ENCODE data around the gene TNNC2. TPM values are rescaled to one million over a fixed set of nuclear protein-coding genes. Genes with fewer than 3 reads are reported as not detected.

The TNNC2 gene
- total RNA-seq, 1 donor from 2014 or later = 1.2 TPM

DNA sequence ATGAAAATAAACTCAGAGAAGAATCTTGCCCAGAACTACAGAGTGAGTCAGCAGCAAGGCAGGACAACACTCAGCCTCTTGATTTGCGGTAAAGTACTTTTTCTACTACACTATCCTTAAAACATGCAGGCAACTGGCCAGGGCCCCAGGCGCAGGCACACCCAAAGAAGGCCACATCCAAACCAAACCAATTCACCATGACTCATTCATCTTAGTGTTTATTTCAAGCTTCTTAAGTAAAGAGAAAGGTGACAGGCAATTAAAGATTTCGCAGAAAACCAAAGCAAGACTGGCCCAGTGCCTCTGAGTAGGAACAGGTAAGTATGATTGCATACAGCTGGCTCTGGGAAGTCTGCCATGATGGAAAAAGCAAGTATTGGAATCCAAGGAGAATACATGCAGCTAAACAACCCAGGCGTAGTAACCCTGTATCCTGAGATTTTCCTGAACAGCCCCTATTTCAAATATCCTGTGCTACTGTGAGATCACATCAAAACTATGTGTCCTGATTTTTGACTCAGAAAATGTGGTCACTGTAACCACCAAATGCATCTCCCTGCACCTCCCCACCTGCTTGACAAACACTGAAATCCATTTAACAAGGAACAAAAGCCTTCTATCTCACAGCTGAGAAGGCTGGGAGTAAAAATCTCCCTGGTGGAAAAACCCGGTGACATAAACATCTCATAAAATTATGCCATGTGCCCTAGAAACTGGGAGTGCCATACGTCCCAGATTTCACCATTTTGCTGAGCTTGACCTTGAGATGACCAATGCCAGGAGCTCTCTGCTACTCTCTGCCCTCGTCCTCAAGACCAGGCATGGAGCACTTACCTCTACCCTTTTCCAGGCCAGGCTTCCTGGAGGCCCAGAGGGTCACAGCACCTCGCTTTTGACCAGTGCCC lies 47.8 kb downstream of the TNNC2 start:
- DNase-seq = peak; percentile 68

DNA sequence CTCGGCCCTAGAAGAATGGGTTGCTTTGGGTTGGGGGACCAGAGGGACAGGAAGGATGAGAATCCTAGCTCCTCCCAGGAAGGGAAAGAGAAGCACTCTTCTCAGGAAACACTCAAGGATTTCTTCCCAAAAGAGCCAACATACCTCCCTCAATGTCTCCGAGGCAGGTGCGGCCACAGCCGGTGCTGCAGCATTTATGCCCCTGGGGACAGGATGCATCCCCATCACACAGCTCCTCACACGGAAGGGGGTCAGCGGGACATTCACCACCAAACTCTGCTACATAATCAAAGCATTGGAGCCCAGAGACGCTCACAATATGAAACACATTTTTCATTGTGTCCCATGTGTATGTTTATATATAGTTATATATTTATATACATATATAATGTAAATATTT lies 50.2 kb downstream of the TNNC2 start:
- DNase-seq = no peak

DNA sequence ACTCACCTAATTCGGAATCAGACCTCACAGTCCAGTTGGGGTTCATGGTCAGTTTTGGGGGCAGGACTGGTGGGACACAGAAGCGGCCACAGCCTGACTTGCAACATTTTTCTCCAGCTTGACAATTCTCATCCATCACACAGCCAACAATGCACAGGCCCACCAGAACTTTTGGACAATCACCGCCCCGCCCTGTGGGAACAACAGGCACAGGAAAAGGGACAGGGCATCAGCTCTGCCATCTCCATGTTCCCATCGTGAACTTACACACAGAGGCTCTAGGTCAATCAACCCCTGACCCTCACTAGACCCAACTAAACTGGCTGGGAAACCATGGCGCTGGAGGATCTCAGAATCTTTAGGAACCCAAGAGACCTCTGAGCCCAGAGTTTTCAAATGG lies 51.7 kb downstream of the TNNC2 start:
- DNase-seq = no peak

DNA sequence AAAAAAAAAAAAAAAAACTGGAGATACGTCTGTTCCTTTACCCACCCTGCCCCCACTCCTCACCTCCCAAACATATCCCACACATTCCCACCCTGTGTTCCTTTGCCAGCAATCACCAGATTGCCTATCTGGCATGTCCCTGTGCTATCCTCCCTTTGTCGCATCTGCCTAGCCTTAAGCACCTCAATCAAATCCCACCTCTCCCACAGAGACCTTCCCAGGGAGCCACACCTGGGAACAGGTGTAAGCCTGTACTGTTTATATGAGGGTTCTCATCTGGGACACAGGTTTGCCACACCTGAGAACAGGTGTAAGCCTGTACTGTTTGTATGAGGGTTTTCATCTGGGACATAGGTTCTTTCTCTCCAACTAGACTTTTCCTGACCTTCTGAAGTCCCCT lies 52.2 kb downstream of the TNNC2 start:
- DNase-seq = no peak

Small RNAs within 50 kb of the gene (small RNA-seq; reads per million reads assigned to genes)
- not detected for gene RNU6ATAC38P

Other genes starting within 250 kb of the TNNC2 start
- not detected for gene WFDC8, start 248.0 kb downstream of the TNNC2 start, total RNA-seq
- not detected for gene WFDC10A, start 197.6 kb downstream of the TNNC2 start, total RNA-seq
- not detected for gene WFDC9, start 196.0 kb downstream of the TNNC2 start, total RNA-seq
- gene WFDC11, start 157.1 kb downstream of the TNNC2 start, total RNA-seq = not detected
- gene WFDC13, start 125.3 kb downstream of the TNNC2 start, total RNA-seq = not detected
- not detected for gene WFDC10B, start 122.3 kb downstream of the TNNC2 start, total RNA-seq
- gene SPINT4, start 105.0 kb downstream of the TNNC2 start, total RNA-seq = not detected
- gene WFDC3, start 35.4 kb downstream of the TNNC2 start, total RNA-seq = not detected
- 9.2 TPM for gene DNTTIP1, start 35.4 kb downstream of the TNNC2 start, total RNA-seq
- gene UBE2C, start 14.7 kb downstream of the TNNC2 start, total RNA-seq = 6.9 TPM
- gene SNX21, start 6.5 kb upstream of the TNNC2 start, total RNA-seq = 22.8 TPM
- 21.5 TPM for gene ACOT8, start 30.1 kb upstream of the TNNC2 start, total RNA-seq
- gene ZSWIM3, start 30.3 kb upstream of the TNNC2 start, total RNA-seq = 13.9 TPM
- 5.5 TPM for gene ZSWIM1, start 53.9 kb upstream of the TNNC2 start, total RNA-seq
- 1.7 TPM for gene SPATA25, start 60.3 kb upstream of the TNNC2 start, total RNA-seq
- gene NEURL2, start 63.9 kb upstream of the TNNC2 start, total RNA-seq = 2.8 TPM
- gene CTSA, start 64.0 kb upstream of the TNNC2 start, total RNA-seq = 15.8 TPM
- 19.0 TPM for gene PLTP, start 84.8 kb upstream of the TNNC2 start, total RNA-seq
- 14.5 TPM for gene PCIF1, start 107.4 kb upstream of the TNNC2 start, total RNA-seq
- gene ZNF335, start 144.9 kb upstream of the TNNC2 start, total RNA-seq = 13.9 TPM
- not detected for gene MMP9, start 181.6 kb upstream of the TNNC2 start, total RNA-seq
- gene SLC12A5, start 201.9 kb upstream of the TNNC2 start, total RNA-seq = 19.2 TPM

Measured in occipital lobe (tissue), 3 donors.